ENCODE results near the gene NXN.
"Not testable (repeated sequence)": the region's sequence is repeated elsewhere in the genome, so short reads cannot be mapped to it uniquely, and the experiment has no call there.

DNA sequence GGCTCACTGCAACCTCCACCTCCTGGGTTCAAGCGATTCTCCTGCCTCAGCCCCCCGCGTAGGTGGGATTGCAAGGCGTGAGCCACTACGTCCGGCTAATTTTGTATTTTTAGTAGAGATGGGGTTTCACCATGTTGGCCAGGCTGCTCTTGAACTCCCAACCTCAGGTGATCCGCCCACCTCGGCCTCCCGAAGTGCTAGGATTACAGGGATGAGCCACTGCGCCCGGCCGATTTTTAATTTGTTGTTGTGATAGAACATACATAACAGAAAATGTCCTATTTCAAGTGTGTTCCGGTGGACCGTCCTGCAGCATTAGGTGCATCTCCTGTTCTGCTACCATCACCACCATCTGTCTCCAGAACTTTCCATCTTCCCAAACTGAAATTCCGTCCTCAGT lies 55.3 kb downstream of the NXN start:
- TF ChIP-seq, protein P1, sequence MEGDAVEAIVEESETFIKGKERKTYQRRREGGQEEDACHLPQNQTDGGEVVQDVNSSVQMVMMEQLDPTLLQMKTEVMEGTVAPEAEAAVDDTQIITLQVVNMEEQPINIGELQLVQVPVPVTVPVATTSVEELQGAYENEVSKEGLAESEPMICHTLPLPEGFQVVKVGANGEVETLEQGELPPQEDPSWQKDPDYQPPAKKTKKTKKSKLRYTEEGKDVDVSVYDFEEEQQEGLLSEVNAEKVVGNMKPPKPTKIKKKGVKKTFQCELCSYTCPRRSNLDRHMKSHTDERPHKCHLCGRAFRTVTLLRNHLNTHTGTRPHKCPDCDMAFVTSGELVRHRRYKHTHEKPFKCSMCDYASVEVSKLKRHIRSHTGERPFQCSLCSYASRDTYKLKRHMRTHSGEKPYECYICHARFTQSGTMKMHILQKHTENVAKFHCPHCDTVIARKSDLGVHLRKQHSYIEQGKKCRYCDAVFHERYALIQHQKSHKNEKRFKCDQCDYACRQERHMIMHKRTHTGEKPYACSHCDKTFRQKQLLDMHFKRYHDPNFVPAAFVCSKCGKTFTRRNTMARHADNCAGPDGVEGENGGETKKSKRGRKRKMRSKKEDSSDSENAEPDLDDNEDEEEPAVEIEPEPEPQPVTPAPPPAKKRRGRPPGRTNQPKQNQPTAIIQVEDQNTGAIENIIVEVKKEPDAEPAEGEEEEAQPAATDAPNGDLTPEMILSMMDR (IDR thresholded peaks at IDR 0.05), result not testable (repeated sequence)
- TF ChIP-seq POLR2A (IDR thresholded peaks at IDR 0.05), result not testable (repeated sequence)
